UCSD-AML1 (cell line): ENCODE data around the gene ABCC4.
"Not testable (repeated sequence)": the region's sequence is repeated elsewhere in the genome, so short reads cannot be mapped to it uniquely, and the experiment has no call there.

Experiments
- DNase-seq: peaks from one replicate; lab custom pipeline; 2025; ENCODE audit not compliant: unreplicated experiment; lab: John Stamatoyannopoulos, UW

The ABCC4 gene

DNA sequence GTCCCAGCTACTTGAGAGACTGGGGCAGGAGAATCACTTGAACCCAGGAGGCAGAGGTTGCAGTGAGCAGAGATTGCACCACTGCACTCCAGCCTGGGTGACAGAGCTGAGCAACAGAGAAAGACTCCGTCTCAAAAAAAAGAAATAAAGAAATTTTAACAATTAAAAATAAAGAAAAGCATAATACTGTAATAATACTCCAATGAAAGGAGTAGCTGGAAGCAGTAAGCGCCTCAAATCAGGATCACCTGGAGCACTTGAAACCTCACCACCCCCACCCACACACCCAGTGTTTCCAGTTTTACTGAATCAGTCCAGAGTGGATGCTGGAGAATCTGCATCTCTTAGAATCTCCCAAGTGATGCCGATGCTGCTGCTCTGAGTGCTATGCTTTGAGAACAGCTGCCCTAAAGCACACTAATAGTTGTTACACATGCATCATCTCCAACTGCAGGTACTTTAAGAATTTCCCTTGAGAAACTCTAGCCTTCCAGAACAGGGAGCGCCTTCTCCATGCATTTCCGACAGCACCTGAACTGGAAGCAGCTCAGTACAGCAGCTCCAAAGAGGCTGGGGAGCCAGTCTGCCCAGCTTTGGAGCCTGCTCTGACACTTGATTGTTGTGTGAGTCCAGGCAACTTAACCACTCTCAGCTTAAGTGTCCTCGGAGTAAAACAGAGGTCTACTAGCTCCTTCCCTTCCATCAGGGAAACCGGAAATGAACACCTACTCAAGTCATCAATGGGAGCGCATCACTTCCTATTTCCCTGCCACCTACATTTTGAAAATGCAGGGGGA, 2.9 kb downstream of the ABCC4 start:
- no peak for DNase-seq

DNA sequence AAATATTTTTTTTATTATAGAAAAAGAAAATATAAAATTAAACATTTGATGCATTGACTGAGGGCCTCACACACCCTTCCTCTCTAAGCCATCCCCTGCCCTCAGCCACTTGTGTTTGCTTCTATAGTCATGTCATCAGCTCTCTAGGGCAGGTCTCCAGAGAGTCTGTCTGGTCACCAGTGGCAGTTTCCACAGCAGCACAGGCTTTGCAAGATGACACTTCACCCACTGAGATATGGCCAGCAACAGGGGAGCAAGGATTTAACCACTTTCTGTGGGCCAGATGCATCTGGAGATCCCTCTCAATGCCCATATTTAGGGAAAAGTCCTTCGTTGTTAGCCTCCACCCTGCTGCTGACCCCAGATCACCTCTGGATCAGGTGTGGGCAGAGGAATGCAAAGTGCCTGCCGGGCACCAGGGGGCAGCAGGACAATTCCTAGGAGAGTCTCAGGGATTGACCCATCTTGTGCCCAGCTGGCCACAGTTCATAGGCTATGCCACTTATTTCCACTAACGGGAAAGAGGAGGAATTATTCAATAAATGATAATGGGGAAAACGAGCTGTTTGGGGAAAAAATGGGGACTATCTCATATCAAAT, 4.8 kb downstream of the ABCC4 start:
- DNase-seq, result peak; percentile 46

DNA sequence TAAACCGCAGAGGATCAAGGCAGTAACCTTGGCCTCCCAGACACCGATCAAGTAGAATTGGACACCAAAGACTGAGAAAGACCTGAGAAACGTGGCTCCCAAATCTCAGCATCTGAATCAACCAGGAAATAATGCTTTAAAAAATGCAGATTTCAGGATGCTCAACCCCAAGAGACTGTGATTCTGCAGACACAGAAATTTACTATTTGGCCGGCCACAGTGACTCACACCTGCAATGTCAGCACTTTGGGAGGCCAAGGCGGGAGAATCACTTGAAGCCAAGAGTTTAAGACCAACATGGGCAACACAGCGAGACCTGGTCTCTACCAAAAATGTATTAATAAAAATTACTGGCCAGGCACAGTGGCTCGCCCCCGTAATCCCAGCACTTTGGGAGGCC, 6.2 kb downstream of the ABCC4 start:
- DNase-seq, result no peak

DNA sequence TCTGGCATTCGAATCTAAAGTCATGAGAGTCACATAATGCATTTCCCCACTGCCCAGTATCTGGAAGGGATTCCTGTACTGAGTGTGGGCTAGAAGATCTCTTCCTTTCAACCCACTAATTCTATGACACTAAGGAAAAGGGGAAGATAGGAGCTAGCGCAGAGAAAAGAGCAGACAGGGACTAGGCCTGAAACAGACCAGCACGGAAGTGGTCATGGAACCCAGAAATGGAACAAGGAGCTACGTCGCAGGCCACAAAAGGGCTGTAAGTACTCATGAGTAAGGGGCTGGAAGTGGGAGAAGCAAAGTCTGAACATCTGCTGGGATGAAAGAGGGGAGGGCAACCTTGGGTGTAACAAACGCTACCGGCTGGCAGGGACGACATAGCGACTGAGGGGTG, 8.6 kb downstream of the ABCC4 start:
- DNase-seq, result no peak

DNA sequence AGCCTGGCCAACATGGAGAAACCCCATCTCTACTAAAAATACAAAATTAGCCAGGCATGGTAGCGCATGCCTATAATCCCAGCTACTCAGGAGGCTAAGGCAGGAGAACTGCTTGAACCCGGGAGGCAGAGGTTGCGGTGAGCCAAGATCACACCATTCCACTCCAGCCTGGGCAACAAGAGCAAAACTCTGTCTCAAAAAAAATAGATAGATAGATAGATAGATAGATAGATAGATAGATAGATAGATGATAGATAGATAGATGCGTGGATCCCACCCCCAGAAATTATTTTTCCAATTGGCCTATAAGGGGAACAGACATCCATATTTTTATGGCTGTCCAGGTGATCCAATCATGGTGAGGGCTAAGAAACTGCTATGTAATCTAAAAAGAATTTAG, 11.3 kb downstream of the ABCC4 start:
- not testable (repeated sequence) for DNase-seq

DNA sequence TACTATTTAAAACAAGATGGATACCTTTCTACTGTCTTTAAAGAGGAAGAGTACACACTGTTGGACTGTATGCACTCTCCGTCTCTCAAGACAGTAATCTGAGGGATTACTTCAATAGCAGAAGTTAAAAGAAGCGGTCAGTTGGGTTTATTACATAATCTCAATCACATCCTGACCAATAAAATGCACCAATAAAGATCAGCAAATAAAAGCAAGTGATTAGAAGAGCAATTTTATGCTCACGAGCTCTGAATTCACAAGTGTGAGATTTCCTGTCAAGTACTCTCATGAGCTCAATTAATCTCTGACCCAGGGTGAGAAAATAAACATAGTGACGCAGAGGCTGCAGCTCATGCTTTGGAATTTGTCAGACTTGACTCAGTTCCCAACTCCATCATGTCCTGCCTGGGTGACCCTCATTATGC, 12.2 kb downstream of the ABCC4 start:
- no peak for DNase-seq

DNA sequence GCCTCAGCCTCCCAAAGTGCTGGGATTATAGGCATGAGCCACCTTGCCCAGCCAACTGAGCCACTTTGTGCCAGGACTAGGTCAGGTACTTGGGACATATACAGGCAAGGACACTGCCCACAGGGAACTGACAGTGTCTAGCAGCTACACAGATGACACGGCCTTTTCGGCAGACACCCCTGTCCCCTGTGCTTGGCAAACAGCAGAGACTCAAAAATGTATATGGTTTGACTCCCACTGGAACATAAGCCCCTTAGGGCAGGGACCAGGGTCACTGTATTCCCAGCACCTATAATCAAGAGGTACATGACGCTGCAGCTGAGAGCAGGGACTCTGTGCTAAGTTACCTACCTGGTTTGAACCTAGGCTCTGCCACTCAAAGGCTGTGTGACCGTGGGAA, 16.8 kb downstream of the ABCC4 start:
- no peak for DNase-seq

DNA sequence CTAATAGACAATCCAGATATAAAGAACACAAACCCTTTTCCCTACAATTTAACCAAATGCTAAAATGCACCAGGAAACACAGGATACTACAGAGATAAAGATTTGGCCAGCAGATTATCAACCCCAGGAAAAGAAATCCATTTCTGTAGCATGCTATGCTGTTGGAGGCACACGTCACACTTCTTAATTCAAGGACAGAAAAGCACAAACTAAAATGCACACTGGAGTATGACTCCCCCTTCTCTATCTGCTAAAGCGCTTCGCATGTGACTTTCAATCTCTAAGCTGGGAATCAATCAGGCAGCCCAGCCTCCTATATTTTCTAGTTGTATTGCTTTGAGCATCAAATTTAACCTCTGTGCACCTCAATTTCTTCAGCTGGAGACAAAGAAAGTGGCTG, 22.2 kb downstream of the ABCC4 start:
- DNase-seq, result no peak

DNA sequence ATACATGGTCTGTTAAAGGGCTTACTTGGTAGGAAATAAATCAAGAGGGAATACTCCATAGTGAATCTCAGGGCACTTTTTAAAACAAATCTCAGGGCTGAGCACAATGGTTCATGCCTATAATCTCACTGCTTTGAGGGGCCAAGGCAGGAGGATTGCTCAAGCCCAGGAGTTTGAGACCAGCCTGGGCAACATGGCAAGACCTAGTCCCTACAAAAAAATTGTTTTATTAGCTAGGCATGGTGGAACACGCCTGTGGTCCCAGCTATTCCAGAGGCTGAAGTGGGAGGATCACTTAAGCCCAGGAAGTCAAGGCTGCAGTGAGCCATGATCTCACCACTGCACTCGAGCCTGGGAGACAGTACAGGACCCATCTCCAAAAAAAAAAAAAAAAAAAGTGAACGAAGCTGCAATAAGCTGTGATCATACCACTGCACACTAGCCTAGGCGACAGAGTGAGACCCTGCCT, 25.2 kb downstream of the ABCC4 start:
- no peak for DNase-seq

DNA sequence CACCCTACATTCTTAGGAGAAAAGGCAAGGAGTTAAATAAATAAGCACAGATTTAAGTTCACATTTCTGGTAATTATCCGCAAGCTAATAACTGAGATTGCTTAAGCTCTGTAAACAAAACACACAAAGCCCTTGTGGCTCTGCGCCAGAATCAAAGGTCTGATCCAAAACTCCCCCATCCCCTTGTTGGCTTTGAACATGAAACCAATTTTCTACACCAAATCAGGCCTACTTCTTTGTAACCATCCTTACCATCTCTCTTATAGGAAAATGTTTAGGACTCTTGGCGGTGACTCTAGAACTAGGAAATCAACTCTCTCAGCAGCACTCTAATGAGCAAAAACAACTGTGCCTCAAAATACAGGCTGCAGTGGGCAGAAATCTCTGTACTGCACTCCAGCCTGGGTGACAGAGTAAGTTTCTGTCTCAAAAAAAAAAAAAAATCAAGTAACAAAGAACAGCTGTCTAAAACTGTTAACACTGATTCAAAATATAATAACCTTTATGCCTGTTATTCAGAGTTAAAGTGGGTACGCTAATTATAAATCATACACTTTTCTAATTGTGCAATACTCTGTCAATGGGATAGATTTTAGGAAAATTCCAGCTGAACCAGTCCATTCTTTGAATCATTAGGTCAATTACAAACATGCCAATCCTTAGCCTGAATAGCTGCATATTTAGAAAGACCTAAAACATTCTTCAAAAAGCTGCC, 25.8 kb downstream of the ABCC4 start:
- no peak for DNase-seq

DNA sequence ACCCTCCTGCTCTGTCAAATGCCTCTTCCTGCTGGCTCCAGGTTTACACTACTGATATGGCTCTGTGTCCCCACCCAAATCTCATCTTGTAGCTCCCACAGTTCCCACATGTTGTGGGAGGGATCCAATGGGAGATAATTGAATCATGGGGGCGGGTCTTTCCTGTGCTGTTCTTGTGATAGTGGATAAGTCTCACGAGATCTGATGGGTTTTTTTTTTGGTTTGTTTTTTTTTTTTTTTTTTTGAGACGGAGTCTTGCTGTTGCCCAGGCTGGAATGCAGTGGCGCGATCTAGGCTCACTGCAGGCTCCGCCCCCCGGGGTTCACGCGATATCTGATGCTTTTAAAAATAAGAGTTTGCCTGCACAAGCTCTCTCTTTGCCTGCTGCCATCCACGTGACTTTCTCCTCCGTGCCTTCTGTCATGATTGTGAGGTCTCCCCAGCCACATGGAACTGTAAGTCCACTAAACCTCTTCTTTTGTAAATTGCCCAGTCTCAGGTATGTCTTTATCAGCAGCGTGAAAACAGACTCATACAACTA, 27.6 kb downstream of the ABCC4 start:
- peak; percentile 16 for DNase-seq

DNA sequence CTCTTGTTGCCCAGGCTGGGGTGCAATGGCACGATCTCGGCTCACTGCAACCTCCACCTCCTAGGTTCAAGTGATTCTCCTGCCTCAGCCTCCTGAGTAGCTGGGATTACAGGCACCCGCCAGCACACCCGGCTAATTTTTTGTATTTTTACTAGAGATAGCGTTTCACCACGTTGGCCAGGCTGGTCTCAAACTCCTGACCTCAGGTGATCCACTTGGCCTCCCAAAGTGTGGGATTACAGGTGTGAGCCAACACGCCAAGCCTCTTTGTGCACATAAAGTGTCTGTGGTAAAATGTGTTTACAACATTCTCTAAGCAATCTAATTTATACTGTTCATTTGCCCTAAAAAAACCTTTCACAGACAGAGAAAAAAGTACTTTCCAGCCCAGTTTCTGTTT, 29.2 kb downstream of the ABCC4 start:
- DNase-seq, result not testable (repeated sequence)

DNA sequence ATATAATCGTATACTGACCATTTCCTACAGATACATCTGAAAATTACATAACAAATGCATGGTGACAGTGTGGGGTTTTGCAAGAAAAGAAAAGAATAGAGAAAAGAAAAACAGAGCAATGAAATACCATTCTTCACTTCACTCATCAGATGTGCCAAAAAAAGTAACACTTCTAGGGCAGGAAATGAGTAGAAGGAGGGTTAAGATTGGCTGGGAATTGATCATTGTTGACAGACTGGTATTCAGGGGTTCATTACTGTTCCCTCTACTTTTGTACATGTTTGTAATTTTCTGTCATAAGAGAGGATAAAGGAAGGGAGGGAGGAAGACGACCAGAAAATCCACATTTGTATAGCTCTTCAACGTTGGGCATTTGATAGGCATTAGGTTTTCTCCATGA, 31.5 kb downstream of the ABCC4 start:
- no peak for DNase-seq

DNA sequence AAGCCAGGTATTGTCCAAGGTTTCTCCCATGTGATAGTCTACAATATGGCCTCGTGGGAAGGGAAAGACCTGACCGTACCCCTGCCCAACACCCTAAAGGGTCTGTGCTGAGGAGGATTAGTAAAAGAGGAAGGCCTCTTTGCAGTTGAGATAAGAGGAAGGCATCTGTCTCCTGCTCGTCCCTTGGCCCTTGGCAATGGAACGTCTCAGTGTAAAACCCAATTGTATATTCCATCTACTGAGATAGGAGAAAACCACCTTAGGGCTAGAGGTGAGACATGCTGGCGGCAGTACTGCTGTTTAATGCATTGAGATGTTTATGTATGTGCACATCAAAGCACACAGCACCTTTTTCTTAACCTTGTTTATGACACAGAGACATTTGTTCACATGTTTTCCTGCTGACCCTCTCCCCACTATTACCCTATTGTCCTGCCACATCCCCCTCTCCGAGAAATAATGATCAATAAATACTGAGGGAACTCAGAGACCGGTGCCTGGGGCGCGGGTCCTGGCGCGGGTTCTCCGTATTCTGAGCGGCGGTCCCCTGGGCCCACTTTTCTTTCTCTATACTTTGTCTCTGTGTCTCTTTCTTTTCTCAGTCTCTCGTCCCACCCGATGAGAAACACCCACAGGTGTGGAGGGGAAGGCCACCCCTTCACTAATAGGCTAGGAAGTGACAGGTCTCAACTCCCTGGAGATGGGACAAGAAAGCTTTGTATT, 32.7 kb downstream of the ABCC4 start:
- DNase-seq, result not testable (repeated sequence)

DNA sequence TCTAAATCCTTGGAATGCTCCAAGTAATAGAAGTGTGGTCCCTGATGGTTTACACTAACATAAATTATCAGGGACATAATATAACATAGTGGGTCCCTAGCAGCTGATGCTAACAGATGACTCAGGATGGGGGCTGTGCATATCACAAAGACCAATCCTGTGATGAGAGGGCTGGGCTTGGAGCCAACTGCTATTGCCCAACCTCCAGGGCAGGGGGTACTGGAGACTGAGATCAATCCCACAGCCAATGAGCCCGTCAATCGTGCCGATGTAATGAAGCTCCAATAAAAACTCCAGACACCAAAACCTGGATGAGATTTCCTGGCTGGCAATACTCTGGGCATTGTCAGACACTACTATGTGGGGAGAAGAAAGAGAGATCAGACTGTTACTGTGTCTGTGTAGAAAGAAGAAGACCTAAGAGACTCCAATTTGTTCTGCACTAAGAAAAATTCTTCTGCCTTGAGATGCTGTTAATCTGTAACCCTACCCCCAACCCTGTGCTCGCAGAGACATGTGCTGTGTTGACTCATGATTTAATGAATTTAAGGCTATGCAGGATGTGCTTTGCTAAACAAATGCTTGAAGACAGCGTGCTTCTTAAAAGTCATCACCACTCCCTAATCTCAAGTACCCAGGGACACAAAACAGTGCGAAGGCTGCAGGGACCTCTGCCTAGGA, 33.4 kb downstream of the ABCC4 start:
- DNase-seq, result no peak

DNA sequence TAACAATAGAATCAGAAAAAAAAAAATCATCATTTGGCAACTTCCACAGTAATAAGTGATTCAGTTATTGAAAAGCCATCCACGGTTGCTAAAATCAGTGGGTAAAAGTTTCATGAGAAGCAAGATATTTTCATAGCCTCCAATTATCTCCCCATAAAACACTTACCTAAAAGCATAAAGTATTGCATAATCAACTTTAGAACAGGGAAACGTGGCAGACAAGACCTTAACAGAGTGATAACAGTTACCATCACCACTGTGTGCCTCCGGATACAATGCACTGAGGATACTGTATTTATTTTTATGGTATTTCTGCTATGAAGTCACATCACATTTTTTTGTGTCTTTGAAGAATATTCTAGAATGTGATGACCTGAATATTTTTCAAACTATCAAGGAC, 37.0 kb downstream of the ABCC4 start:
- no peak for DNase-seq

DNA sequence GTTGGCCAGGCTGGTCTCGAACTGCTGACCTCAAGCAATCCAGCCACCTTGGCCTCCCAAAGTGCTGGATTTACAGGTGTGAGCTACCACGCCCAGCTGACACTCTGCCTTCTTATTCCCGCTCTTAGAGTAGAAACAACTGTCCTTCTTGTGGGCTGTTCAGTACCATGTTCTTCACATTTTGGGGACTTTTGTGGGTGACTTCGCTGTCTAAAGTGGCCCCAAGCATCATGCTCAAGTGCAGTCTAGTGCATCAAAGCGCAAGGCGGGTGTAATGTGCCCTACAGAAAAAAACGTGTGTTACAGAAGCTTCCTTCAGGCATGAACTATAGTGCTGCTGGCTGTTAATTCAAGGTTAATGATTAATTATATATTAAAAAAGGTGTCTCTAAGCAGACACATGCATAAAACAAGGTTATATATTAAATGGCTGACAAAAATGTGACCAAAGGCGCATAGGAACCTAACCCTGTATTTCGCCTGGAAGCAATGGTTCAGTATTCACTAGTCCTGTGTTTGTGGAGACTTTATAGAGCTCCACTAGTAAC, 38.3 kb downstream of the ABCC4 start:
- no peak for DNase-seq

DNA sequence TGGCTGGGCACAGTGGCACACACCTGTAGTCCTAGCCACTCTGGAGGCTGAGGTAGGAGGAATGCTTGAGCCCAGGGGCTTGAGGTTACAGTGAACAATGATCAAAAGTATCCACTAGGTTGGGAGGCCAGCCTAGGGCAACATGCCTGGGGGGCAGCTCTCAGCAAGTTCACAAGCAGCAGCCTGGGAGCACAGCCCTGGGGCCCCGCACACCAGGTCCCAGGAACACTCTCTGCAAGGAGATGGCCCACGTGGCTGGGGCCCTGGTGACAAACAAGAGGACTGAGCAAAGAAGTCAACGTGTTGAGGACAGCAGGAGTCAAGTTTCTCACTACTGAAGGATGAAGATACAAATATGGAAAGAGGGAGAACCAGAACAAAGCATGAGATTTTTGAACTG, 39.3 kb downstream of the ABCC4 start:
- no peak for DNase-seq

DNA sequence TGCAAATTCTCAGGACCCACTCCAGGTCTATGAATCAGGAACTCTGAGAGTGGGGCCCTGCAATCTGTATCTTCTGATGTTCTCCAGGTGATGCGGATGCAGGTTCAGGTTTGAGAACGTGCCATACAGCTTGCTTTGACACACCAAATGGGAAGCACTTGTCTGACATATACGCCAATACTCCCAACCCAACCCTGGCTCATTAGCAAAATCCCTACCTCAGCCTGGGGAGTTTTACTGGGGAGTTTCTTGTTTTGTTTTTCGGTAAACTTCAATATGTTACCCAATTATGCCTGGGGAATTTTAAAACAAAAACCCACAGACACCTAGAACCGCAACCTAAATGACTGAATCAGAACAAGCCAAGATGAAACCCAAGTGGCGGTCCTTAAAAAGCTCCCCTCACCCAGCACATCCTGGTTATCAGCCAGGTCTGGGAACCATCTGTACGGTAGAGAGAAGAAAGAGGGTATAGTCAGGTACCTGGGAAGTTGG, 41.2 kb downstream of the ABCC4 start:
- no peak for DNase-seq

DNA sequence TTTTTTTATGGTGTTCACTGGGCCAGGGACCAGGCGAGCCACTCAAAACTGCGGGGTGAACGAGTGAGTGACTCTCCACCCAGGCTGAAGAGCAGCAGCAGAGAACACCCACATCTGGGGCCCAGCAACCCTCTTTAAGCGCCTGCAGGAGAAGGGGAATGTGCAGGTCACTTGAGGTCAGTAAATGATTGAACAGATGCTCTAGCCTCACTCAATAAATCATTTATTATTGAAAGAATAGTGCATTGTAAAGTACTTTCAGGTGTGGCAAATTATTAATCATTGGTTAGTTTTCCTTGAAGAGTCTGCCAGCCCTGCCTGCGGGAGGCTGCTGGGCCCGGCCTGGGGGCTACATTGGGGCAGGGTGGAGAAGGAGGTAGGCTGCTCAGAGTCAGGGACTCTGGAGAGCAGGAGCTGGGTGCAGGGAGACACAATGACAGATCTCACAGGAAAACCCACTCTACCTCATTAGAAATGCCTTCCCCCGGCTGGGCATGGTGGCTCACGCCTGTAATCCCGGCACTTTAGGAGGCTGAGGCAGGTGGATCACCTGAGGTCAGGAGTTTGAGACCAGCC, 42.5 kb downstream of the ABCC4 start:
- no peak for DNase-seq
